Transverse colon (tissue), 3 donors: ENCODE data around the gene MTA1.

ENCODE experiments used
- CTCF ChIP-seq, 5 experiments: fragments of 200-600 bp in 3 of 5; fragments of 450-650 bp in 2 of 5; sonication (generic) in 3 of 5; IDR thresholded peaks; 1 replicate in 2 of 5; 2 replicates in 3 of 5; pipeline ENCODE4 v1.5.1; 2016 to 2017; ENCODE audit warnings: antibody characterized with exemption in 5 of 5, inconsistent platforms in 3 of 5, mild to moderate bottlenecking in 2 of 5, moderate library complexity in 1 of 5
- POLR2A ChIP-seq: fragments of 450-650 bp; IDR thresholded peaks from one replicate; pipeline ENCODE4 v1.6.1; 2016; ENCODE audit warnings: antibody characterized with exemption, mild to moderate bottlenecking, moderate library complexity

GRCh38 chr14:105376521-105377440 lies 42.8 kb upstream of the MTA1 start:
- TF ChIP-seq POLR2A = no peak
- no peak for TF ChIP-seq CTCF (IDR thresholded peaks at IDR 0.05)
